K562 treated with DMSO at 1 percent for 48 hours (cell line): ENCODE measurements around the gene CDK5RAP1. TPM values are rescaled to one million over a fixed set of nuclear protein-coding genes. Genes with fewer than 3 reads are reported as not detected.

ENCODE experiments used
- total RNA-seq: library from RNA; unstranded; fragments of 300-600 nt; gene quantifications from 2 replicates; pipeline ENCODE4 v1.2.3, GENCODE V29; 2022; ENCODE audit warnings: low replicate concordance; ENCODE audit errors: extremely low read depth

The CDK5RAP1 gene
- not detected in 2 replicates for total RNA-seq

DNA sequence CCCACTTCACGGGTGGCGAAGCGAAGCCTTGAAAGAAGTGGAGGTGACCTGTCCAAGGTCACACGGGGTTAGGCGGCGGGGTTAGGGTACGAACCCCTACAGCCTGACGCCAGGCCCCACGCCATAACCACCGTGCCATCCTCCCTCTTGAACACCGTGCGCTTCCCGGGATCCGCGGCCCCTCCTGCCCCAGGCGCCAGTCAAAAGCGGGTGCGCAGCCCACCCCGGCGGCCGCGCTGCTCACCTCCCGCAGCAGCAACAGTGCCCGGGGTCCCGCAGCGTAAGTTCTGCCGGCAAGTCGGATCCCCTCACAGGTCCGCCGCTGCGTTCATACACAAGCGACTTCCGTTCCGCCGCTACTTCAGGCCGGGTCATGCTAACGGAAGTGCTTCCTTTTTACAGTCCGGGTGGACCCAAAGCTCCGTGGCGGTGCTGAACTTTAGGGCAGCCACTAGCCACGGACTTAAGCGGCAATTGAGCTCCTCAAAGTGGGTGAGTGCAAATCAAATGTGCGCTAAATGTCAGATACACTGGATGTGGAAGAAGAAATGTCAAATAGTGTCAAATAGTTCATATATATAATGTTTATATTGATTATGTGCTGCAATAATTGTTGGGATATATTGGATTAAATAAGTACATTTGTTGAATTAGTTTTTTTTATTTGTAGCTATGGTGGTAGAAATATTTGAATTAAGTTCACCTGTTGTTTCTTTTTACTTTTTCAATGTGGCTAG lies at the start of gene CDK5RAP1:
TSS of gene CDK5RAP1 (minus strand) at position 336 of the 737 bp plus-strand sequence. CDS start 4,455 bp downstream, outside the sequence.

GRCh38 chr20:33443512-33444239 lies 42.4 kb upstream of the CDK5RAP1 start, which contains the start of gene SNTA1:
Gene SNTA1, minus strand, starts transcription at chr20:33443763. Its CDS starts 143 bp downstream, at chr20:33443620.

Other genes with a start within 250 kb of the CDK5RAP1 start
- not detected in 2 replicates for gene BPIFA2, start 233.4 kb downstream of the CDK5RAP1 start, total RNA-seq
- not detected in 2 replicates for gene BPIFA3, start 184.2 kb downstream of the CDK5RAP1 start, total RNA-seq
- not detected in 2 replicates for gene BPIFA1, start 165.5 kb downstream of the CDK5RAP1 start, total RNA-seq
- gene BPIFB1, start 118.3 kb downstream of the CDK5RAP1 start, total RNA-seq, result not detected in 2 replicates
- gene SNTA1, start 42.2 kb upstream of the CDK5RAP1 start, total RNA-seq, result not detected in 2 replicates
- not detected in 2 replicates for gene CBFA2T2, start 88.6 kb upstream of the CDK5RAP1 start, total RNA-seq